Sigmoid colon (tissue), 4 donors: ENCODE data around the gene SCAMP3.

Experiments
- CTCF ChIP-seq, 4 experiments: fragments of 450-650 bp in 3 of 4; fragments of 200-600 bp in 1 of 4; IDR thresholded peaks; one replicate each; pipeline ENCODE4 v1.5.1; 2016 to 2019; ENCODE audit warnings: antibody characterized with exemption in 4 of 4, mild to moderate bottlenecking in 3 of 4, moderate library complexity in 2 of 4
- EP300 ChIP-seq, 4 donors: sonication (generic); formaldehyde crosslinking; IDR thresholded peaks; one replicate each; pipeline ENCODE4 v1.6.1; 2017; ENCODE audit warnings: antibody characterized with exemption in 4 of 4
- POLR2A ChIP-seq, 2 donors: fragments of 450-650 bp; IDR thresholded peaks; one replicate each; pipeline ENCODE4 v1.6.1; 2016; ENCODE audit warnings: antibody characterized with exemption in 2 of 2, mild to moderate bottlenecking in 2 of 2, moderate library complexity in 2 of 2

- TF ChIP-seq EP300 (IDR thresholded peaks at IDR 0.05) (no peak), CTCF (IDR thresholded peaks at IDR 0.05) (no peak), POLR2A (IDR thresholded peaks at IDR 0.05) (no peak)
Measured at GRCh38 chr1:155279268-155279667, 17.1 kb upstream of the SCAMP3 start.
